Vagina (tissue), 2 donors: ENCODE measurements around the gene UBE2E2.

ENCODE experiments used
- CTCF ChIP-seq, 3 experiments: fragments of 450-650 bp in 2 of 3; fragments of 200-600 bp in 1 of 3; sonication (generic) in 1 of 3; IDR thresholded peaks; one replicate each; pipeline ENCODE4 v1.5.1; 2017 to 2019; ENCODE audit warnings: antibody characterized with exemption in 3 of 3, mild to moderate bottlenecking in 2 of 3, moderate library complexity in 2 of 3
- POLR2A ChIP-seq, 2 donors: fragments of 450-650 bp; IDR thresholded peaks; one replicate each; pipeline ENCODE4 v1.6.1; 2017; ENCODE audit warnings: antibody characterized with exemption in 2 of 2, mild to moderate bottlenecking in 2 of 2, moderate library complexity in 2 of 2

DNA sequence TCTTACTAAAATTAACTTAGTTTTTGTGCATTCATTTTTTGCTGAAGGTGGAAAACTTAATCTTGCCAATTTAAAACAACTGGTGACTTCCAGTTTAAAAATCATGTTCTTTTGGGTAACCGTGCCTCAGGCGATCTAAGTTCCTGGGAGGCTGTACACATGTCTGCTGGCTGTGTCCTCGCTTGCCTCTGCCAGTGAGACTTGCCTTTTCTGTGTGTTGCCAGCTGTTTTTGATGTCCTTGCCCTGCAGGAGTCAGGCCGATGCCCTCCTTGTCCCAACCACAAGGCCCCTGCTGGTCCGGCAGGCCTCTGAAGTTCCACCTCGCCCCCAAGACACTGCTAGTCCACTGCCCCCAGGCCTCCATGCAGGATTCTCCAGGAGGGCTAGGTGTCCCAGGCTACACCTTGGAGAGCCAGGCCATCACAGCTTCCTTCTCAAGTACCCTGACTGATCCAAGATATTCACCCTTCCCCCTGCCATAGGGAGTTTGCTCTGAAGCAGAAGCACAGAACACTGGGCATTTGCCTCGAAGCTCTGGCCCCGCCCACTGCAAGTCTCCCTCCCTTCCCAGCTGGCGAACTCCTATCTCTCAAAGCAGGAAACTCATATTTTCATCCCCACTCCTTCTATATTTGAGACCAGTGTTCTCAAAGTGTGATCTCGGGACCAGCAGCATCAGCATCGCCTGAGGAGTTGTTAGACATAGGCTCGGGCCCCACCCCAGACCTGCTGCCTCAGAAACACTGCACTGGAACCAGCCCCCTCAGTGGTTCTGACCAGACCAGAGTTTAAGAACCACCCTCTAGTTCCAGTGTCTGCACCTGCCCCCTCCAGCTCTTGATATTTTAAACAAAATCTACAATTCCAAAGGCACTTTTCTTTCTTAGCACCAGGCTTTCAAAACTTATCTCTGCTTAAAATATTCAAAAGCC, 416.8 kb downstream of the UBE2E2 start:
- TF ChIP-seq CTCF (IDR thresholded peaks at IDR 0.05) (no peak), POLR2A (IDR thresholded peaks at IDR 0.05) (no peak)
